IPS-NIHi11 (cell line): ENCODE measurements around the gene ITLN1.

Experiments used
- DNase-seq: peaks from one replicate; pipeline ENCODE4 v3.0.0; 2012; ENCODE audit warnings: mixed read lengths, low spot score

Gene ITLN1

DNA sequence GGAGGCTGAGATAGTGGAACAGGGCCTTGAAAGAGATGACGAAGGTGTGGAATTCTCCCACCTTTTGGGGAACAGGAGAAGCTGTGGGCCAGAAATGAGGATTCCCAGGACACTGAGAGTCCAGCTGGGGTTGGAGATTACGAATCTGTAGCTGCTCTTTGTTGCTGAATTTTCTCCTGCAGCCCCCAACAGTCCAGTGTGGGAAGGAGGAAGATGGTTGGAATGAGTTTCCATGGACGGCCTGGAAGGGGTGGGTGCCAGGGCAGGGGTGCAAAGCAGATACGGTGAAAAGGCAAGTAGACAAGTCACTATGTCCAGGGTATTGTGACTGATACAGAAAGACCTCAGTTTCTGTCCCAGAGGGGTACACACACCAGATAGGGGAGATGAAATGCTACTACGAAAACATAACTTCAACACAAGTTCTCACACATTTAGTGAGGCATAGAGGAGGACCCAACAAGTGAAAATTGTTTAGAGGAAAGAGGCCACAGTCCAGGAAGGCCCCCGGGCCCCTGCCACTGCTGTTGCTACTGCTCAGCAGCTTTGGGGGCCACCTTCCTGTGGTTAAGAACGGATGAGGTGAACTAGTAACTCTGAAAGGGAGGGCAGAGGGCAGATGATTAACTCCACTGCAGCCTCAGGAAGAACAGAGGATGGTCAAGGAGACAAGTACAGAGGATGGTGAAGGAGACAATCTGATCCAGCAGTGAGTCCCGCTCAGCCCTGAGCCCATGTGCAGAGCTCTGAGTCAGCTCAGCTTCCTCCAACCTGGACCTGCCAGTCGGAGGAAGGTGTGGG, 29.6 kb downstream of the ITLN1 start:
- no peak for DNase-seq

DNA sequence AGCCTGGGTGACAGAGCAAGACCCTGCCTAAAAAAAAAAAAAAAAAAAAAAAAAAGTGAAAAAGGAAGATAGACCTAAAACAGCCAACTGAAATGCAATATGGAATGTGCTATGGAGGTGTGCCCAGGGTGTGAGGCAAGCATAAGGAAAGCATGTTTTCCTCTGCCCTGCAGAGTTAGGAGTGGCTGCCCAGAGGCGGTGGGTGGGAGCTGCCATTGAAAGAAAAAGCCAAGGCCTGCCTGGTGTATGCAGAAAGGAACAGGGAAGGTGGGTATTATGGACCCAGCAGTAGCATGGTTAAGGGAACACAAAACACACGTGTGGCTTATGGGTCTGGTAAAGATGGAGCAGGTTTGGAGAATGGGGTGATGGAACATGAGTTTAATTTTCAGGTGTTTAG, 31.2 kb downstream of the ITLN1 start:
- DNase-seq = no peak

DNA sequence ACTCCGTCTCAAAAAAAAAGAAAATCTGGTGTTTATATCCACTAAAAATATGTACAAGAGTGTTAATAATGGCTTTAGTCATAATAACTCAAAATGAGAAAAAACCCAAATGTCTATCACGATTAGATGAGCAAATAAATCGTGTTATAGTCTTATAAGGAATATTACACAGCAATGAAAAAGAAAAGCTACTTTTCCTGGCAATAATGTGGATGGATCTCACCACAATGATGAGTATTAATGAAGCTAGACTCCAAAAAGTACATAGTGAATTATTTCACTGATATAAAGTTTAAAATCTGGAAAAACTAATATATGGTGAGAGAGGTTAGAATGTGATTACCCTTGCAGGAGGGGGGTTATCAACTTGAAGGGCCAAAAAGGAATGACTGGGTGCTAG, 32.0 kb downstream of the ITLN1 start:
- no peak for DNase-seq

DNA sequence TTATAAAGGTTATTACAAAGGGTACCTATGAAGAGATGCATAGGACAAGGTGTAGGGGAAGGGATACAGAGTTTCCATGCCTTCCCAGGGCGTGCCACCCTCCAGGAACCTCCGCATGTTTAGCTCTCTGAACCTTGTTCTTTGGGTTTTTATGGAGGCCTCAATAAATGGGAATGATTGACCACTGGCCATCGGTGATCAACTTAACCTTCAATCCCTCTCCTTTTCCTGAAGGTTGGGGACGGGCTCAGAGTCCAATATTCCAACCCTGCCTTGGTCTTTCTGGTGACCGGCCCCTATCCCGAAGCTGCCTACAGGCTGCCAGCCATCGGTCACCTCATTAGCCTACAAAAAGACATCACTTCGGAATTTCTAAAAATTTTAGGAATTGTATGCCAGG, 34.0 kb downstream of the ITLN1 start:
- DNase-seq = no peak

DNA sequence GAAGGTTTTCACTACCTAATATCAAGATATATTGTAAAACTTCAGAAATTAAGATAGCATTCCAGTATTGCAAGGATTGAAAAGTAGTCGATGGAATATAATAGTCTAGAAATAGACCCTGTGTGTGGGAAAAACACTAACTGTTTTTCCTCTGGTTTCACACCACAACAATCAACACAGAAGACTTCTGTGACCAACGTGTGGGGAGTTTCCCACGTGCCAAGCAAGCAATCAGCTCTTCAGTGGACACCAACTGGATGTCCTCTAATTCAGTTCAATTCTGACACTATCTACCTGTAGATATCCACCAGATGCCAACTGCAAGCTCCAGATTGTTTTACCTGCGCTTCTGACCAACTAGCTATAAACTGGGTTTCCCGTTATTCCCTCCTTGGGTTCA, 34.4 kb downstream of the ITLN1 start:
- no peak for DNase-seq

DNA sequence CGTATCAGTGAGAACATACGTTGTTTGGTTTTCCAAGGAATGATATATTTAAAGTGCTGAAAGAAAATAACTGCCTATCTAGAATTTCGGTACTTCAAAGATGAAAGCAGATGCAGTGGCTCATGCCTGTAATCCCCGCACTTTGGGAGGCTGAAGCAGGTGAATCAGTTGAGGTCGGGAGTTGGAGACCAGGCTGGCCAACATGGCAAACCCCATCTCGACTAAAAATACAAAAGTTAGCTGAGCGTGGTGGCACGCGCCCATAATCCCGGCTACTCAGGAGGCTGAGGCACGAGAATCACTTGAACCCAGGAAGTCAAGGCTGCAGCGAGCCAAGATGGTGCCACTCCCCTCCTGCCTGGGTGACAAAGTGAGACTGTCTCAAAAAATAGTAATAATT, 38.7 kb downstream of the ITLN1 start:
- no peak for DNase-seq

DNA sequence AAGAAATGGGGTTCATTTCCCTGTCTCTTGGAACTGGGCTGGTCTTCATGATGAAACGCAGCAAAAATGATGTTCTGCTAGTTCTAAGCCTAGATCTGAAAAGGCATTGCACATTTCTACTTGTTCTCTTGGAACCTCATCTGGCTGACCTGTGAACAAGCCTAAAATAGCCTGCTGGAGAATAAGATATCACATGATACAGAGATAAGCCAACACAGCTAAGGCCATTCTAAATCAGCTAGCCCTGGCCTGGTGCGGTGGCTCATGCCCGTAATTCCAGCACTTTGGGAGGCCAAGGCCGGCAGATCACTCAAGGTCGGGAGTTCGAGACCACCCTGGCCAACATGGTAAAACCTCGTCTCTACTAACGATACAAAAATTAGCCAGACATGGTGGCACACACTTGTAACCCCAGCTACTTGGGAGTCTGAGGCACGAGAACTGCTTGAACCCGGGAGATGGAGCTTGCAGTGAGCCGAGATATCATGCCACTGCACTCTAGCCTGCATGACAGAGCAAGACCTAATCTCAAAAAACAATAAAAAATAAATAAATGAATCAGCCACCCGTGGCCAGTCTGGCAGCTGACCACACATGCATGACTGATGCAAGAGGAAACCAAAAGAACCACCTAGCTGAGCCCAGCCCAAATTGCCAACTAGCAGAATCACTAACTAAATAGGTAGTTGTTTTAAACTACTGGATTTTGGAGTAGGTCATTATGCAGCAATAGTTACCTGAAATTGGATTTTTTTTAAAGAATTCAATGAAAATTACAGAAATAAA, 40.3 kb downstream of the ITLN1 start:
- no peak for DNase-seq

DNA sequence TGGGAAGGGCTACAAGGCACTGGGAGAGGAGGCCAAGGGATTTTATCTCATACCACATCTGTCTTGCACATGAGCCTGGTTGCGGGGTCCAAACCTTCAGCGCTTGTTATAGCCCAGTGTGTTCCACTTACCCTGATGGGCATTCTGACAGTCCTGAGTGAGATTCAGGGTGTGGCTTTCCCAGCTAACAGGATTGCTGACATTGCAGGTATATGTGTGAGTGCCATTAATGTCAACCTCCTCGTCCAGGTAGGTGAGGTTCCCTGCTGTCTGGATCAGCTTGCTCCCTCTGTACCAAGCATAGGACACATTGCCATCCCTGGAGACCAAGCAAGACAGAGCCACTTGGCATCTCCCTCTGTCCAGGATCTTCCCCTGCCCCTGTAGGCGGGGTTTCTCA, 43.9 kb downstream of the ITLN1 start:
- no peak for DNase-seq

DNA sequence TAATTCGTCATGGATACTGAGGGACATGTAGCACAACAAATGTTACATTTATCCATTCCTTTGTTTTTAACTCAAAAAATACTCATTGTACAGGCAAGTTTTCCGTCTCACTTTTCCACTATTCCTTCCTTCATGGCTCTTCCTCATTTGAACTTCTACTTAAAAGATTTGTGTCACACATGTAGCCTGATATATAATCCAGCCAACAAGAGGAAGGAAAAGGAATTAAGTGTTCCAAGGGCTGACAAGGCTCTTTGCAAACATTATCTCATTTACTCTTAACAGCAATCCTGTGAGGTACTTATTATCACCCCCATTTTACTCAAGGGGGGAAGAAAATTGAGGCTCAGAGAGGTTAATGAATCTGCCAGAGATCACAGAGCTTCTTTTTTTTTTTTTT, 45.2 kb downstream of the ITLN1 start:
- DNase-seq = no peak

DNA sequence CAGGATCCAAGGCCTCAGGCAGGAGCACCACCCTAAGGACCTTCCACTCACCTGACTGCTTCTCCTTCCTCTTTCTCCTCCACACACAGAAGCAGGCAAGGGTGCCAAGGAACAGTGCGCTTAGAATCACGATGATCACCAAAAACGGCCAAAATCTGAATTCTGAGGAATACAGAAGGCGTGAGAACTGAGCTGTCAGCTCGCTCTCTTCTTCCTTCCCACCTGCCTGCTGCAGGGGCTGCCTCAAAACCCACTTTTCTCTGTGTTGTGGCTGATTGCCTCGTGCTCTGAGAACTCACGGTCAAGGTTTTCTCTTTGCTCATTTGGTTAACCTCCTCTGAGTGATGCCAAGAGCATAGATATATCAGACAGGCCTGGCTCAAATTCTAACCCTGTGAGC, 46.1 kb downstream of the ITLN1 start:
- DNase-seq = no peak

DNA sequence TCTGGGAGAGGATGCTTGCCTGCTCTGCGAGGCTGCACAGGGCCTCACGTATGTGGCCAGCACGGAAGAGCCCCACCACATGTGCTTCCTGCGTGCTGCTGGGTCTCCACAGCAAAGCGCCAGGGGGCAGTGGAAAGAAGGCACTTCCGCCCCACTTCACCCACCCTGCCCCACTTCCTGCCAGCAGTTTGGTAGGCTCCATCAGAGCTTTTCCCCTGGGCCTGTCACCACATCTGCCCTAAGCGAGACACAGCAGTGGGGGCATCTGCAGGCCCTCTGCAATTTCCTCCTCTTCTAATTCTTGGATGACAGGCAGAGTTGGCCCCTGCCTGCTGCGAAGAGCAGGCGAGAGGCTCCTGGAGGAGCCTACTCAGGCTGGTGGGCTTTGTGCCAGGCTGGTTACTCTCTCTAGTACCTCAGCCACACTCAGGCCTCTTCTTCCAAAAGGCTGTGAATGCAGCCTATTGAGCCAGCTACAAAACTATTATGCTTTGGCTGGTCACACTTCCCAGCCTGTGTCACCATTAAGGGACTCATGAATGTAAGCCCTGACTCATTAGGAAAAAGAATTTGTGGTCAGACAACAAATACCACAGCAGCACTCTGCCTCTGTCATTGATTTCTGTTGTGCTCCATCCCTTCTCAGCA, 47.3 kb downstream of the ITLN1 start:
- DNase-seq = no peak

DNA sequence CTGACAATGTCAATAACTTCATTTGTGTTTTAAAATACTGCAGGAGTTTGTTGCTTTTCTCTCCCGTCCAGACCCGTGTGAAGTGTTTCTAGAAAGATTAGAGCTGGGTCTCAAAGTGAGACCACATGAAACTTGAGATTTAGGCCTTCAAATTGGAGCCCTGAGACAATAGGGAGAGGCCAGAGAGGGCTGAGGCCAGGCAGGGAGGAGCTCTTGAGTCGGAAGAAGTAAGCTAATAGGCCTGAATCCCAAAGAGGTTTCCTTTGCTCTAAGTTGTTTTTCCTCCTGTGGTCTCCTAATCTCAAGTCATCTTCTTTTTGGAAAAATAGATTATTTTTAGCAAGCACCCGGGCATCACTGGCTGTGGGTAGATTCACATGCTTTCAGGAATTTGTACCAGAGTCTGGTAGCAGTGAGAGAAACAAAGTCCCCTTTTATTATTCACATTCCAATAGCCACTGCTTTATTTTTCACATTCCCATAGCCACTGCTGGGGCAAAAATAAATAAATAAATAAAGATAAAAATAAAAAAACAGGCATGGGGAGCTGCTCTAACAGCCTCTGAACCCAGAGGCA, 47.9 kb downstream of the ITLN1 start:
- no peak for DNase-seq

DNA sequence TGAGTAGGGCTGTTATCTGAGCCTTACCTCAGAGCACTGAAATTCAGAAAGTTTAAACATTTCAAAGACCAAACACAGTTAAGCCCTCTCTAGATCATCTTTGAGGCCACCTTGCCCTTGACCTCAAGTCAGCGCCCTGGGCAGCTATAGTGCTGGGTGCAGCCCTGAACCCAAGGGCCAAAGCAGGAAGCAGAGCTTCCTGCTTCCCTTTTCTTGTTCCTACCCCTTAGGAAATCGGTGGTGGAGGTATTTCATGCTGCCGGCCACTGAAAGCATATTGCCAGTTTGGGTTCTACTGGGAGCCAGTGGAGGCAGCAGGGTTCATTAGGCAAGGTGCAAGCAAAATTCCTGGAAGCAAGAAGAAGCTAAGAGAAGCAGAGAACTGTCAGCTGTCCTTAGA, 48.4 kb downstream of the ITLN1 start:
- DNase-seq = no peak

DNA sequence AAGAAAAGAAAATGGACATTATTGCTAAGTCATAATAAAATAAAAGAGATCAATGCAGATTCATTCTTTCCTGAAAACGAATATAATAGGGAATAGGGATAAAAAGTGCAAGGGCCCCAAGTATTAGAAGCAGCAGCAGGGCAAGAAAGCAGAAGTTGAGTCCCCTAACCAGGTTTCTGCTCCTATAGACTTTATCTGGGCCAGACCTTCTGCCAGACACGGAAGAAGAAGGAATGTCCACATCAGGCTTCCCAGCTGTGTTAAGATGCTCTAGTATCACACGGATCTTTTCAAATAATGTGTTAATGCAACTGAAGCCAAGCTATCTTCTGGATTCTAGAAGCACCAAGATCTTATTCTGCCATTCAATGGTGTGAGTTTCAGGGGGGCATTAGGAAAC, 49.2 kb downstream of the ITLN1 start:
- DNase-seq = no peak

DNA sequence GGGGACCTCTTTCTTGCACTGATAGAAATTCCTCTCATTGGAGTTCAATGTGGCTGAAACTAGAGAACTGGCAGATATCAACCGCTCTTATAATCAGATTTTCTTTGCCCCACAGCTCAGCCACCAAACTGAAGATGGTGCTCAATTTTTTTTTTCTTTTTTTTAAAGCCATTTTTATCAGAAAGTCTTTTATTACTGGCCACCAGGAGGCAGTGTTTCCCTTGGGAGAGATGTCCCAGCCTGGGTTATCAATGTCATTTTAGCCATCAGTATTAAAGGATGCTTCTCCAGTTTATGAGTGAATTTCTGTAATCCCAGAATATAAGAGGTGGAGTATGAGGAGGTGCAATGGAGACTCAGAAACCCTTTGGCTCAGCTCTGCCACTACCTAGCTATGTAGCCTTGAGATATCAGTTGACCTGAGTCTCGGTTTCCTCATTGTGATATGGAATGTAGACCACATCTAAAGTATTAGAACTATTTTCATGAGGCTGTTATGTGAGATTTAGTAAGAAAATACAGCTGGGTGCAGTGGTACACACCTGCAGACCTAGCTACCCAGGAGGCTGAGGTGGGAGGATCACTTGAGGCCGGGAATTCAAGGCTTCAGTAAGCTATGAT, 49.9 kb downstream of the ITLN1 start:
- DNase-seq = peak; percentile 47

DNA sequence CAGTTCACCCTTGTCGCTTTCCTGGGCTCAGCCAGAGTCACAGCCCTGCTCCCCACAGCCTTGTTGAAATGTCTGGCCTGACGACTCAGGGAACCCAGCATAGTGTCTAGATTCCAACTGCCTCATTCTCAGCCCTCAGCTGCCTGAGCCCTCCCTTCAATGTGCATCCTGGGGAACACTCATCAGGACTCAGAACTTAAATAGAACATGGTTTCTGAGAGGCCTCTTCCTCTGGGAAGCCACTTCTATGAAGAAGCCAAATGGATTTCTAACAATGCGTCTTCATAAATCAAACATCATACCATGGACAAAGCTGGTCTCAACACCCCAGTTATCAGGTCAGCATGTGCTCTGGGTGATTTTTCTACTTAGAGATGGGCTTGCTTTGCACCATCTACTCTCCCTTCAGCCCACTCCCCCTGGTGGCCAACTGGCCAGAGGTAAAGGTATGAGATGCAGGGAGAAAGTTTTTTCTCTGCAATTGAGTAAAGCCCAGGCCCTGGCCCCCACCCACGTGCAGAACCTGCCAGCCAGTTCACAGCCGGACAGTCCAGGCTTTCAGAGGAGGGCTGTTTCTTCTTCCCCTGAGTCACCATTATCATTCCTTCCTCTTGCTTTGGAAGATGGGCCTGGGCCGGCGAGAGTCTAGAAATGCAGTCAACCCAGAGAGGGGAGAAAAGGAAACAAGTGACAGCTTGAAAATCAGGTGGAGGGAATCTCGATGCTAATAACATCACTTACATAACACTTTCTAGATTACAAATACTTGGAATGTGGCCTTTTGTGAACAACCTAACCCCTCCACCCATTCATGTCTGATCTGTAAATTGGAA, 54.4 kb downstream of the ITLN1 start:
- peak; percentile 77 for DNase-seq

DNA sequence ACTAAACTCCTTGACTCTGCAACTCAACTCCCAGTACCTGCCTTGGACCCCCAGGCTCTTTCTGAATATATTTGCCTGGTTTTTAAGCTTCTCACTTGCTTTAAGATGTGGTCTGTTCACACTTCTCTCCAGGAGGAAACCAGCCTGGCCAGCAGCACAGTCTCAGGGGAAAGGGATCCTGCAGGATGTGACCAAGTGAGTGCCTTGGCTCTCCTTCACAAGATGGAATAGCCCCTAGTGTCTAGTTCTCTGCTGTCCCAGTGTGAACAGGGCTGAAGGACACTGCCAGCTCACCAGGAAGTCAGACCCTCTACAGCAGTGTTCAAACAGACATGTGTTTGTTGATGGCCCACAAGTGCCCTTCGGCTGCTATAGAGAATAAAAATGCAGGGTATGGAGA, 55.2 kb downstream of the ITLN1 start:
- DNase-seq = no peak

DNA sequence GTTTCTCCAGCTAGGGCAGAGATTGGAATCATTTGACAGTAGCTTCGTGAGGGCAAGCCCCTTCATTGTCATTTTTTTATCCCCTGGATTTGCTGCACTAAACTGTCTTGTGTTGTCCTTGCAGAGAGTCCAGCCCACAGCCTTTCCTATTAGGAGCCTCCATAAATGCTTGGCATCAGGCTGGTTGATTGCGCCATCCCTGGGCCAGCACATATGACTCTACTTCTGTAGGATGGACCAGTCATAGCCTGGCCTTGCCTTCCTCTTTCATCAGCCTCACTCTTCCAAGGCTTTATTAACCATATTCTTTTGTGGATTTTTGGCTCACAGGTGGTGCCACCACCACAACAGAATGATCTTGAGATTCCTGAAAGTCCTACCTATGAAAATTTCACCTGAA, 57.6 kb downstream of the ITLN1 start:
- DNase-seq = no peak

DNA sequence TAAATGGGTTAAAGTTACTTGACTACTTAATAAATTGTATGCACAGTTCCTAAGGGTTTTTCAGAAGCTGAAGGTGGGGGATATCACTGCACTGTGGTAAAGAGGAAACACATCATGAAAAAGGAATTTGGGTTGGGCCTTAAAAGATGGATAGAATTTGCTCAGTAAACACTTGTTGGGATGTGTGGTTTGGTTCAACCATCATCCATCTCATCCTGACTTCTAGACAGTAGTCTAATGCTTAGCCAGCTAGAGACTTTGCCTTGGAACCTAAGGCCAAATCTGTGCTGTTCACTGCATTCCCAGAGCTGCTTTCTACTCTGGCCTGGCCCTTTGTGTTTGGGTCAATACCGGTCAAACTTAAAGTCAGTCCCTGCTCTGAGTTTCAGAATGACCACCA, 58.4 kb downstream of the ITLN1 start:
- no peak for DNase-seq
